HG02798 (cell line): ENCODE results near the gene CACNA2D3.

ENCODE experiments used
- ATAC-seq: cut with Tn5 transposase; IDR thresholded peaks from one replicate; pipeline ENCODE4 v1.9.1; 2021; ENCODE audit warnings: mild to moderate bottlenecking; ENCODE audit not compliant: unreplicated experiment, poor library complexity

The CACNA2D3 gene

GRCh38 chr3:55122312-55122711 lies 1000.0 kb downstream of the CACNA2D3 start:
- ATAC-seq = no peak
